ENCODE data around the gene GRAP2. TPM values are rescaled to one million over a fixed set of nuclear protein-coding genes. Genes with fewer than 3 reads are reported as not detected.

The GRAP2 gene
- total RNA-seq, 3 donors from 2014 or later (not counting 1 experiment from before 2014, with no cell fraction given), result 65.1 to 97.3 (median 92.2) TPM

- 91% methylated on average over 6 of the region's 6 CpGs for WGBS (ENCODE audit: insufficient coverage)
- H3K36me3 ChIP-seq (ENCODE audit: control insufficient read depth, insufficient read depth, low read length), result no peaks in the 10 kb centered on the region
- H3K36me3 Mint-ChIP-seq, result no peaks in the 10 kb centered on the region
- intact Hi-C loops (cut with micrococcal nuclease), result no loop called here
- H3K27me3 ChIP-seq (ENCODE audit: control insufficient read depth, insufficient read depth, low read length), result no peaks in the 10 kb centered on the region
- no peaks in the 10 kb centered on the region for H3K27me3 Mint-ChIP-seq (ENCODE audit: low read depth in 2 of 2)
- no peaks in the 10 kb centered on the region for H3K9me3 ChIP-seq (ENCODE audit: control insufficient read depth, insufficient read depth, low read length)
- H3K4me1 Mint-ChIP-seq, result peaks cover 0 to 17% of the 10 kb centered on the region in 2 donors
- TF ChIP-seq CTCF (IDR thresholded peaks at IDR 0.05), result no peak
- H3K4me3 Mint-ChIP-seq, result no peak overlapping the region
- no peak overlapping the region for H3K4me3 ChIP-seq (ENCODE audit: low read length)
- ATAC-seq (no peak), DNase-seq (no peak)
- no peaks in the 10 kb centered on the region for H3K9me3 Mint-ChIP-seq
- H3K4me1 ChIP-seq (ENCODE audit: control insufficient read depth, insufficient read depth, low read length), result no peaks in the 10 kb centered on the region
- H3K27ac Mint-ChIP-seq, result no peak overlapping the region
- no peak overlapping the region for H3K27ac ChIP-seq (ENCODE audit: low read length)
Measured at GRCh38 chr22:39980596-39980995, 79.7 kb downstream of the GRAP2 start.

- 94% methylated on average over 4 of the region's 4 CpGs for WGBS (ENCODE audit: insufficient coverage)
- Mint-ChIP-seq H3K9me3 (no peaks in the 10 kb centered on the region), H3K4me3 (no peak overlapping the region), H3K27me3 (ENCODE audit: low read depth in 2 of 2) (peaks cover 0 to 3% of the 10 kb centered on the region in 2 donors), H3K4me1 (peaks cover 0 to 15% of the 10 kb centered on the region in 2 donors), H3K27ac (no peak overlapping the region), H3K36me3 (no peaks in the 10 kb centered on the region)
- no peak overlapping the region for H3K4me3 ChIP-seq (ENCODE audit: low read length)
- intact Hi-C loops (cut with micrococcal nuclease), result no loop called here
- H3K4me1 ChIP-seq (ENCODE audit: control insufficient read depth, insufficient read depth, low read length), result no peaks in the 10 kb centered on the region
- no peak for DNase-seq
- TF ChIP-seq CTCF (IDR thresholded peaks at IDR 0.05), result no peak
- ATAC-seq, result no peak
- no peaks in the 10 kb centered on the region for H3K27me3 ChIP-seq (ENCODE audit: control insufficient read depth, insufficient read depth, low read length)
- H3K27ac ChIP-seq (ENCODE audit: low read length), result no peak overlapping the region
- no peaks in the 10 kb centered on the region for H3K9me3 ChIP-seq (ENCODE audit: control insufficient read depth, insufficient read depth, low read length)
- H3K36me3 ChIP-seq (ENCODE audit: control insufficient read depth, insufficient read depth, low read length), result no peaks in the 10 kb centered on the region
Measured at GRCh38 chr22:39983346-39983745, 82.5 kb downstream of the GRAP2 start.

GRCh38 chr22:39984006-39984405, 83.1 kb downstream of the GRAP2 start:
- no peaks in the 10 kb centered on the region for H3K9me3 ChIP-seq (ENCODE audit: control insufficient read depth, insufficient read depth, low read length)
- no peak overlapping the region for H3K27ac Mint-ChIP-seq
- ATAC-seq (no peak), DNase-seq (no peak)
- H3K4me3 Mint-ChIP-seq, result no peak overlapping the region
- H3K36me3 Mint-ChIP-seq, result no peaks in the 10 kb centered on the region
- no peaks in the 10 kb centered on the region for H3K9me3 Mint-ChIP-seq
- H3K4me3 ChIP-seq (ENCODE audit: low read length), result no peak overlapping the region
- H3K4me1 ChIP-seq (ENCODE audit: control insufficient read depth, insufficient read depth, low read length), result no peaks in the 10 kb centered on the region
- intact Hi-C loops (cut with micrococcal nuclease), result no loop called here
- no peak overlapping the region for H3K27ac ChIP-seq (ENCODE audit: low read length)
- peaks cover 0 to 19% of the 10 kb centered on the region in 2 donors for H3K4me1 Mint-ChIP-seq
- peaks cover 0 to 9% of the 10 kb centered on the region in 2 donors for H3K27me3 Mint-ChIP-seq (ENCODE audit: low read depth in 2 of 2)
- WGBS (ENCODE audit: insufficient coverage), result 86% methylated on average over 2 of the region's 2 CpGs
- no peak for TF ChIP-seq CTCF (IDR thresholded peaks at IDR 0.05)
- H3K36me3 ChIP-seq (ENCODE audit: control insufficient read depth, insufficient read depth, low read length), result no peaks in the 10 kb centered on the region
- no peaks in the 10 kb centered on the region for H3K27me3 ChIP-seq (ENCODE audit: control insufficient read depth, insufficient read depth, low read length)

- ATAC-seq, result no peak
- intact Hi-C loops (cut with micrococcal nuclease), result no loop called here
- H3K9me3 ChIP-seq (ENCODE audit: control insufficient read depth, insufficient read depth, low read length), result no peaks in the 10 kb centered on the region
- Mint-ChIP-seq H3K4me3 (no peak overlapping the region), H3K9me3 (no peaks in the 10 kb centered on the region), H3K4me1 (peaks cover 0 to 17% of the 10 kb centered on the region in 2 donors), H3K27ac (no peak overlapping the region), H3K36me3 (no peaks in the 10 kb centered on the region), H3K27me3 (ENCODE audit: low read depth in 2 of 2) (peaks cover 0 to 13% of the 10 kb centered on the region in 2 donors)
- H3K27me3 ChIP-seq (ENCODE audit: control insufficient read depth, insufficient read depth, low read length), result no peaks in the 10 kb centered on the region
- no peak for TF ChIP-seq CTCF (IDR thresholded peaks at IDR 0.05)
- no peak overlapping the region for H3K4me3 ChIP-seq (ENCODE audit: low read length)
- DNase-seq, result no peak
- 91% methylated on average over 2 of the region's 2 CpGs for WGBS (ENCODE audit: insufficient coverage)
- H3K27ac ChIP-seq (ENCODE audit: low read length), result no peak overlapping the region
- H3K4me1 ChIP-seq (ENCODE audit: control insufficient read depth, insufficient read depth, low read length), result no peaks in the 10 kb centered on the region
- H3K36me3 ChIP-seq (ENCODE audit: control insufficient read depth, insufficient read depth, low read length), result no peaks in the 10 kb centered on the region
Measured at GRCh38 chr22:39984746-39985145, 83.9 kb downstream of the GRAP2 start.

Measured in natural killer cell (primary cell).